ENCODE measurements around the gene UBE2D1. TPM values are rescaled to one million over a fixed set of nuclear protein-coding genes. Genes with fewer than 3 reads are reported as not detected.

Gene UBE2D1
- total and polyA plus RNA-seq, 2 of the 8 experiments (the other 6 are each of a cell fraction or from before 2014, with no cell fraction given), result 21.2 to 33.5 TPM

DNA sequence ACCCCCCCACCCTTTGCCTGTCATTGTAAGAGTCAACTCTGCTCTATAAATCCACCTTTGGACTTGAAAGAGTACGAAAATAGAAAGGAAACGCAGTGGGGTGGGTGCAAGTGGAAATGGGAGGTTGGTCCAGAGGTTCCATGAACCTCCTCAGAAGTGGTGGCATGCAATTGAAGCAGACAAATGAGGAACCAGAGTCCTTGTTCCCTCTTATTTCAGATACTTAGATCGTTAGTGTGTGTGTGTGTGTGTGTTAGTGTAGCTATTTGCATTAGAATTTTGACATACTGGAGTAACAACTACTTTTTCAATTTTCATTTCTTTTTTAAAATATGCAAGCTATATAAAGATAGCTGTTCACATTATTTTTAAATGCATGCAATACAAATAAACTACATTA, 32.3 kb downstream of the UBE2D1 start:
- 86% methylated on average over 3 of the region's 3 CpGs; no CpG with 5 or more reads in 1 of the 2 experiments for WGBS, 2 experiments (ENCODE audit: extremely low coverage in 1 of 2, insufficient coverage in 1 of 2, insufficient read length in 1 of 2, insufficient replicate concordance in 2 of 2, low coverage in 1 of 2, low lambda C conversion rate in 2 of 2, missing lambda C conversion rate in 1 of 2)
- Histone ChIP-seq H3K23ac (ENCODE audit: insufficient read length) (no peak overlapping the region), H3K79me2 (ENCODE audit: control insufficient read depth in 1 of 2, insufficient read depth in 2 of 2, low read length in 2 of 2) (no peaks in the 10 kb centered on the region; a peak in 1 of 4 replicates), H2BK12ac (ENCODE audit: low read depth, low read length) (no peak overlapping the region), H3K36me3 (ENCODE audit: control insufficient read depth in 2 of 4, insufficient read depth in 4 of 4, low read length in 3 of 4) (peaks cover 2 to 5% (median 3%) of the 10 kb centered on the region in 4 experiments; a peak in 2 of 8 replicates), H3K27me3 (replicated peaks in 1 of 4; ENCODE audit: control insufficient read depth in 3 of 4, extremely low read depth in 1 of 4, insufficient read depth in 3 of 4, low read length in 3 of 4) (no peaks in the 10 kb centered on the region), H4K91ac (replicated peaks; ENCODE audit: insufficient read length, low read length) (no peak overlapping the region), H3K18ac (ENCODE audit: extremely low read depth, low read length) (no peak overlapping the region), H2BK120ac (replicated peaks; ENCODE audit: low read depth, low read length) (no peak overlapping the region), H3K9me3 (ENCODE audit: insufficient read depth in 2 of 2, low read depth in 1 of 2, low read length in 1 of 2) (no peaks in the 10 kb centered on the region), H3K9ac (replicated peaks in 1 of 4; ENCODE audit: extremely low read depth in 1 of 4, low read depth in 3 of 4, low read length in 3 of 4) (no peak overlapping the region), H3K79me1 (ENCODE audit: low read depth, low read length) (no peaks in the 10 kb centered on the region), H3K27ac (ENCODE audit: low read depth, low read length) (no peak overlapping the region), H4K5ac (ENCODE audit: insufficient read length, low read depth, low read length) (no peak overlapping the region), H3K4ac (replicated peaks; ENCODE audit: insufficient read length, low read depth, low read length) (no peak overlapping the region), H3K23me2 (ENCODE audit: low read depth, low read length) (no peaks in the 10 kb centered on the region), H2BK5ac (ENCODE audit: low read depth, low read length) (no peak overlapping the region), H3K14ac (ENCODE audit: insufficient read length) (no peak overlapping the region), H2AK5ac (ENCODE audit: low read depth, low read length) (no peak overlapping the region), H3K4me1 (replicated peaks in 1 of 4; ENCODE audit: control insufficient read depth in 3 of 4, insufficient read depth in 4 of 4, low read length in 3 of 4) (no peaks in the 10 kb centered on the region), H3K4me2 (ENCODE audit: insufficient read depth in 1 of 2, low read depth in 2 of 2, low read length in 2 of 2) (no peak overlapping the region), H3K4me3 (ENCODE audit: extremely low read depth in 1 of 4, insufficient read depth in 2 of 4, low read depth in 3 of 4, low read length in 4 of 4) (no peak overlapping the region), H3K56ac (replicated peaks; ENCODE audit: insufficient read length, low read depth, low read length) (no peak overlapping the region), H4K8ac (ENCODE audit: extremely low read depth, insufficient read depth, low read length) (no peak overlapping the region), H4K20me1 (replicated peaks in 1 of 2; ENCODE audit: control insufficient read depth in 1 of 2, insufficient read depth in 2 of 2, low read length in 2 of 2) (no peaks in the 10 kb centered on the region), H2AFZ (ENCODE audit: low read length) (no peak overlapping the region), H2BK20ac (ENCODE audit: low read length) (no peak overlapping the region), H2BK15ac (ENCODE audit: low read length) (no peak overlapping the region)
- POLR2A ChIA-PET (ENCODE audit: partially characterized antibody), result no interaction called here
- CTCF ChIA-PET (ENCODE audit: partially characterized antibody), result interaction anchor here (1.4 kb wide), 1 partner anchor 67 kb away, joined by 5 read pairs; no protein-coding TSS in a partner anchor
- FAIRE-seq, result no peak
- DNase-seq (ENCODE audit: low read depth in 1 of 2, low spot score in 2 of 2), result no peak
- TF ChIP-seq CHD1 (IDR thresholded peaks at IDR 0.05; ENCODE audit: low read depth, low read length) (no peak), CBX8 (IDR thresholded peaks at IDR 0.05; ENCODE audit: borderline replicate concordance, low read depth, low read length) (no peak), NRF1 (IDR thresholded peaks at IDR 0.05; ENCODE audit: low read depth, low read length) (no peak), SRF (IDR thresholded peaks at IDR 0.05; ENCODE audit: low read depth, low read length) (no peak), RNF2 (IDR thresholded peaks at IDR 0.05; ENCODE audit: borderline replicate concordance, low read depth, low read length, missing control alignments, poor library complexity, severe bottlenecking) (no peak), PHF8 (conservative IDR thresholded peaks at IDR 0.05; ENCODE audit: low read depth, low read length) (no peak), POU5F1 (IDR thresholded peaks at IDR 0.05; ENCODE audit: low read depth, low read length) (no peak), GTF2F1 (IDR thresholded peaks at IDR 0.05; ENCODE audit: borderline replicate concordance, low read depth, low read length) (no peak), SIRT6 (IDR thresholded peaks at IDR 0.05; ENCODE audit: low read length) (no peak), HDAC2 (IDR thresholded peaks at IDR 0.05; ENCODE audit: borderline replicate concordance in 1 of 2, low read depth in 2 of 2, low read length in 2 of 2) (no peak), GABPA (IDR thresholded peaks at IDR 0.05; ENCODE audit: borderline replicate concordance, insufficient read depth, low read length) (no peak), POLR2A (IDR thresholded peaks at IDR 0.05; ENCODE audit: control extremely low read depth in 1 of 2, low read depth in 2 of 2, low read length in 2 of 2) (no peak), EP300 (IDR thresholded peaks at IDR 0.05; ENCODE audit: borderline replicate concordance in 1 of 2, low read depth in 2 of 2, low read length in 2 of 2) (no peak)

All from H1 (cell line).